HG03095 (cell line): ENCODE measurements around the gene FAM32A.
"Not testable (repeated sequence)": the region's sequence is repeated elsewhere in the genome, so short reads cannot be mapped to it uniquely, and the experiment has no call there.

Experiments used
- ATAC-seq: cut with Tn5 transposase; IDR thresholded peaks from one replicate; pipeline ENCODE4 v1.9.1; 2021; ENCODE audit warnings: moderate library complexity; ENCODE audit not compliant: unreplicated experiment

FAM32A gene

DNA sequence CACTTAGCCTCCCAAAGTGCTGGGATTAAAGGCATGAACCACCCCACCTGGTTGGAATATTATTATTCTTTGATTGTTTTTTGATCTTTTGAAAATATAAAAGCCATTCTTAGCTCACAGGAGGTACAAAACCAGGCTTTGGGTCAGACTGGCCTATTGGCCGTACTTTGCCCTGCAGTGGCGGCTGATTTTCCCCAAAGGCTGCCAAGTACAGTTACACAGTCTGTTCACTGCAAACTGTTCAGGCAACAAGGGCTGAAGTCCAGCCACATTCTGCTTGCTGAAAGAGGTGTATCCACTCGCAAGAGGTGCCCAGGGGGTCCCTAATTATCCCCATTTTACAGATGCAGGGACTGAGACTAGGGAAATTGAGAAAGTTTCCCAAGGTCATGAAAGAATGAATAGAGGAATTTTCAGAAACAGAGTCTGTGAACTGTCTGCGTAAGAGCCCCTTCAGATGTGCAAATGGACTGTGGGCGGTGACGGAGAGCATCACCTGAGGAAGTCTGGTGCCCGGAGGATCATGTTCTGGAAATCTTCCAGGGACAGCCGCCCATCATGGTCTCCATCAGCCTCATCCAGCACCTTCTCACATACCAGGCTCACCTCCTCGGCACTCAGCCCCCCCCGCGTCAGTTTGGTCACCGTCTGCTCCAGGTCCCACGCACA, 20.9 kb upstream of the FAM32A start:
- ATAC-seq = no peak

- ATAC-seq = no peak
Observed at GRCh38 chr19:16166417-16166816, 18.8 kb upstream of the FAM32A start.

DNA sequence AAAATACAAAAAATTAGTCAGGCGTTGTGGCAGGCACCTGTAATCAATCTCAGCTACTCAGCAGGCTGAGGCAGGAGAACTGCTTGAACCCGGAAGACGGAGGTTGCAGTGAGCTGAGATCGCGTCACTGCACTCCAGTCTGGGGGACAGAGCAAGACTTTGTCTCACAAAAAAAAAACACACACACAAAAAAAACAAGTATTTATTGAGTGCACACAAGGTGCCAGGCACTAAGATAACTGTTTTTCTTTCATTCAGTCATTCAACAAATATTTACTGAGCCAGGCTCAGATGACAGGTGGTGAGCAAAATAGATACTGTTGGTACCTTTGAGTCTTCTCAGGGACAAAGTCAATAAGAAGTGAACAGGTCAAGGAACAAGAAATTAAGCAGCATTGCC, 18.2 kb upstream of the FAM32A start:
- ATAC-seq = no peak

DNA sequence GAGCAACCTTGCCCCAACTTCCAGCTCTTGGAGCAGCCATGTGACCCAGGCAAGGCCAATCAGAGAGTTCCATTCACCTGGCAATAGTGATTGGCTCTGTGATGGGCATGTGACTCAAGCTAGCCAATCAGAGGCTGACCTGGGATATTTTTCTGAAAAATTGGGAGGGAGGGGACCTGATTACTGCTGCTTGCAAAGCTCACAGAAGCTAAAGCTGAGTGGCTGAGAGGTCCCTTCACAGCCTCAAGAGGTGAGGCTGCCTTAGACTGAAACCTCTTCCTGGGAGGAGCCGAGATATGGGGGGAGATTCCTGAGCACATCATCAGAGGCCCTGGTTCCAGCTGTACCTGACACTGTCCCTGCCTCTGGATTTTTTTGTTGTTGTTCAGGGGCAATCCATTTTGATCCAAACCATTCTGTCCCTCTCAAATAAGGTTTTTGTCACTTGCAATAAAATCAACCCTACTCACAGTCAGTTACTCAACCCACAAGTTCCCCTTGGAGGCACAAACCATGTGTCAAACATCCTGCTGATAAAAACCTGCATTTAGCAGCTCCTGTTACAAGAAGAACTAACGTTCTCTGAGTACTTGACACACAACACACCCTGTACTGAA, 16.6 kb upstream of the FAM32A start:
- ATAC-seq = no peak

GRCh38 chr19:16170134-16170533, 15.1 kb upstream of the FAM32A start:
- ATAC-seq = no peak

DNA sequence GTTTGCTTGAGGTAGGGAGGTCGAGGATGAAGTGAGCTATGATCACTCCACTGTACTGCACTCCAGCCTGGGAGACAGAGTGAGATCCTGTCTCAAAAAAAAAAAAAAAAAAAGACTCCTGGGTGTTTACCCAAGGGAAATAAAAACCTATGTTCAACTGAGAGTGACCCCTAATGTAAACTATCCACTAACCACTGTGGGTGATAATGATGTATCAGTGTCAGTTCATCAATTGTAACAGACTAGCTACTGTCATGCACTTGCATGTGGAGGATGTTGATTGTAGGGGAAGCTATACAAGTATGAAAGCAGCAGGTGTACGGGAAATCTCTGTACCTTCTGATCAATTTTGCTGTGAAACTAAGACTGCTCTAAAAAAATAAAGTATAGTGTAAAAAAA, 9.3 kb upstream of the FAM32A start:
- no peak for ATAC-seq

DNA sequence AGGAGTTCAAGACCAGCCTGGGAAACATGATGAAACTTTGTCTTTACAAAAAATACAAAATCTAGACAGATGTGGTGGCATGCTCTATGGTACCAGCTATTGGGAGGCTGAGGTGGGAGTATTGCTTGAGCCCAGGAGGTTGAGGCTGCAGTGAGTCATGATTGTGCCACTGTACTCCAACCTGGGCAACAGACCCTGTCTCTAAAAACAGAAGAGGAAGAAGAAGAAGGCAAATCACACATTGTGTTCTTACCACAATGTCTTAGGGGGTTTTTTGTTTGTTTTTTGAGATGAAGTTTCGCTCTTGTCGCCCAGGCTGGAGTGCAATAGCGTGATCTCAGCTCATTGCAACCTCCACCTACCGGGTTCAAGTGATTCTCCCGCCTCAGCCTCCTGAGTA, 6.3 kb upstream of the FAM32A start:
- not testable (repeated sequence) for ATAC-seq

GRCh38 chr19:16180611-16181010, 4.6 kb upstream of the FAM32A start:
- no peak for ATAC-seq

- no peak for ATAC-seq
Observed at GRCh38 chr19:16184665-16185122, 516 bp upstream of the FAM32A start.

GRCh38 chr19:16185768-16186123, 536 bp downstream of the FAM32A start:
- peak; percentile 7 for ATAC-seq

GRCh38 chr19:16188521-16188920, 3.3 kb downstream of the FAM32A start:
- ATAC-seq = no peak

DNA sequence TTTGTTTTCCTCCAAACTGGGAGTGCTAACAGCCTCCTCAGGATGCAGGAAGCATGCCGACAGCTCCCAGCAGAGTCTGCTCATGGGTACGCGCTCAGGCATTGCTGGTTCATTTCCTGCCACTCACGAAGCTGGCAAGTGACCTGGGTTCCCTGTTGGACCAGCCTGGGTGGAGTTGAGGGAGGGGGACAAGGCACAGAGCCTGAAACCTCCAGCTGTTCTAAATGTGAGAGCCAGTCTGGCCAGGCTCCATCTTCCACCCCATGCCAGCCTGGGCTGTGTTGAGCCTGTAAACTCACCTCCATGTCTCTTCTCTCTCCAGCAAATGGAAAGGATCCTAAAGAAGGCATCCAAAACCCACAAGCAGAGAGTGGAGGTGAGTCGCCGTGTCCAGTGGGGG, 5.0 kb downstream of the FAM32A start:
- no peak for ATAC-seq

DNA sequence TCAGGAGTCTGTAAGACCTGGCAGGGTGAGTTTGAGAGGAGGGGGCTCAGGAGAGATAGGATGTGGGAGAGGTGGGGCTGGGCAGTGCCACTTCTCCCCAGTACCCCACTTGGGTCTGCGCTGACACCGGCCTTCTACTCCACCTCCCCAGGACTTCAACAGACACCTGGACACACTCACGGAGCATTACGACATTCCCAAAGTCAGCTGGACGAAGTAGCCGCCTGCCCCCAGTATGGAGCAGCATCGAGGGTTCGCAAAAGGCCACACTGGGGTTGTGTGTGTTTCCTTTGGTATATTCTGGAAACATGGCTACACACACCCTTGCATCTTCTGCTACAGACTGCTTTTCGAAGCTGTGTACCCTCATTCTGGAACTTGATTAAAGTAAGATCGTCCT, 5.5 kb downstream of the FAM32A start:
- ATAC-seq = no peak

DNA sequence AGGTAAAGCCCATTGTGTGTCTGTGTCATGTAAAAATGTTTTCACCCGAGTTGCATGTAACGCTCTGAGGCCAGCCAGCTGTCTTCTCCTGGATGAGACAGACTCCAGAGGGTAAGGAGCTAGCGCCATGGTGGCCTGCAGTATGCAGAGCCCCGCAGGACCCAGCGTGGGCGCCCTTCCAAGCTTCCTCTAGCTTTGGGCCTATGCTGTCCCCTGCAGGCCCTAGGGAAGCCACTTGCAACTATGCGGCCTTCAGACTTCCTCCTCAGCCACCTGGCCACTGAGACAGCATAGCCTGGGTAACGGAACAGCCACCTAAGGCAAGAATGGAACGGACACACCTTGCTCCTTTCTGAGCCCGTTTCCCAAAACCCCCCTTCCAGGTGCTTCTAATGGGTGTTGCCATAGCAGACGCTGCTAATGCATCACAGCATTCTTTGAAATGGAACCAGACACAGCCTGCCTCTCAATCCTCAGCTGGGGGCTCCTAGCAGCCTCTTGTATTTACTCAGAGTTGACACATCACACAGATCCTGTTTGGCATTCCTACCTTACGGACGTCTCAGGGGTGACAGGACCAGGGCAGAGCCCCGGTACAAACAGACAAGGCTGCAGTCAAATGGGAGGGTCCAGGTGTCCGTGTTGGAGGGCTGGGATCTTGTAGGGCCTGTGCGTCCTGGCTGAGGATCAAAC, 6.2 kb downstream of the FAM32A start:
- ATAC-seq = no peak

DNA sequence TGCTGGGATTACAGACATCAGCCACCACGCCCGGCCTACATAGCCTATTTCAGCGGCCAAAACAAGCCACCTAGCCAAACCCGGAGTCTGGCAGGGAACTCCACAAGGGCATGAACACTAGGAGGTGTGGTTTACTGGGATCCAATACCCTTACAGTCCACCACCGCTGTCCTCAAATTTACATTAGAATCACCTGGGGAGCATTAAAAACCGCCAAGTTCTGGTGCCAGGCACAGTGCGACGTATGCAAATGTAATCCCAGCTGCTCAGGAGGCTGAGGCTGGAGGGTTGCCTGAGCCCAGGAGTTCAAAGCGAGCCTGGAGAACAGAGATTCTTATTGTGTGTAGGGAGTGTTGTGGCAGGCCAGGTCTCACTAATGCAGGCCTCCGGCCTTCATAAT, 8.3 kb downstream of the FAM32A start:
- ATAC-seq = no peak

DNA sequence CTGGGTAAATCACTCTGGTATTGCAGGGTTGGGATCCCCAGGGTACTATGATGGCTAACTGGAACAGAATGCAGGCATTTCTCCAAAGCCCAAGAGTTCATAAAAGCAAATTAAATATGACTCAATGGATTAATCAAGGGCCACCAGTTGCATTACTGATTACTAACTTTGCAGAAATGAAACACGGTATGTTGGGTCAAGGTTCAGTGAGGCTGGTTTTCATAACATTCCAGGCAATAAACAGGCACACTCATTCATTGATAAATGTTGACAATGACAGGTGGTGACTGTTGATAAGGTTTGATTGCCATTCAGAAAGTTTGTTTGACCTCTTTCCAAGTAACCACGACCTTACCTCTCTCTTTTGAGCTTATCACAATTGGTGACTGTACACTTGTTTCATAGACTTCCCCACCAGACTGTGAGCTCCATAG, 12.0 kb downstream of the FAM32A start:
- no peak for ATAC-seq

DNA sequence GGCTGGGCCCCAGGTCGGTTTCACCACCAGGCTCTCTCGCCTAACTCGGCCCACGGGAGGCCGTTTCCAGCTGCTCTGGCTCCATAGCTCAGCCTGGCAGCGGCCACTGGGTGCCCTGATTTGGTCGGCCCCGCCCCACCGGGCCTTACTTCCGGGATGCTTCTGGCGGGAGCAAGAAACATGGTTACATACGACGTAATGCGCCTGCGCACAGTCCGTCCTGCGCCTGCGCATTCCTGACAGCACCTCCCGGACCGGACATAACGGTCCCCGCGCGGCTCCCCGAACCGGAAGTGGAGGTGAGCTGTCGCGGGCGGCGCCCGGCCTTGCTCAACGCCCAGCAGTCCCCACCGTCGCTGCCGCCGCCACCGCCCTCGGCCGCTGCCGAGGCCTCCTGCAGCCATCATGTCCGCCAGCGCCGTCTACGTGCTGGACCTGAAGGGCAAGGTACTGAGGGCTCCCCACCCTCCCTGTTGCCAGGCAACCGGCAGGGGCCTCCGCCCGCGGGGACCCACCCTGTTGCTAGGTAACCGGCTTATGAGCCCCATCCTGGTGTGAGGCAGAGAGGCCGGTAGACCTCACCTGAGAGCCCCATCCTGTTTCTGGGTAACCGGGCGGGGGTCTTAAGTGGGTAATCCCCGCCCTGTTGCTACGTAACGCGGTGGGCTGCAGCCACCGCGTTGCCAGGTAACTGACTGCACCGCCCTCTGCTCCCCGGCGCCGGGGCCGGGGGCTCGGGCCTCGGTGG, 12.6 kb downstream of the FAM32A start, which contains the start of gene AP1M1:
AP1M1 (plus strand) TSS at position 290 of the 748 bp plus-strand sequence; CDS start at position 406, 116 bp downstream.
- ATAC-seq = peak; percentile 77

DNA sequence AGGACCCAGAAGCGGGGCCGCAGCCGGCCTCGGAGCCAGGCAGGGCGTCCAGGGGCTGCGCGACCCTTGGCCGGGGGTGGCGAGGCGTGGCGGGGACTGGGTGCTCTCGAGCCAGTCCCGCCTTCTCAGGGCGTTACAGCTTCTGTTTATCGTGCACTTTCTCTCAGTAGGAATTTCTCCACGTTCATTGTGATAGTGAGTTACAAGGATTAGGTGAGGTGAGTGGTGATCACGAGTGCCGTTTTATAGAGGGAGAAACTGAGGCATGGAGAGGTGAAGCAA, 13.1 kb downstream of the FAM32A start:
- ATAC-seq = no peak

DNA sequence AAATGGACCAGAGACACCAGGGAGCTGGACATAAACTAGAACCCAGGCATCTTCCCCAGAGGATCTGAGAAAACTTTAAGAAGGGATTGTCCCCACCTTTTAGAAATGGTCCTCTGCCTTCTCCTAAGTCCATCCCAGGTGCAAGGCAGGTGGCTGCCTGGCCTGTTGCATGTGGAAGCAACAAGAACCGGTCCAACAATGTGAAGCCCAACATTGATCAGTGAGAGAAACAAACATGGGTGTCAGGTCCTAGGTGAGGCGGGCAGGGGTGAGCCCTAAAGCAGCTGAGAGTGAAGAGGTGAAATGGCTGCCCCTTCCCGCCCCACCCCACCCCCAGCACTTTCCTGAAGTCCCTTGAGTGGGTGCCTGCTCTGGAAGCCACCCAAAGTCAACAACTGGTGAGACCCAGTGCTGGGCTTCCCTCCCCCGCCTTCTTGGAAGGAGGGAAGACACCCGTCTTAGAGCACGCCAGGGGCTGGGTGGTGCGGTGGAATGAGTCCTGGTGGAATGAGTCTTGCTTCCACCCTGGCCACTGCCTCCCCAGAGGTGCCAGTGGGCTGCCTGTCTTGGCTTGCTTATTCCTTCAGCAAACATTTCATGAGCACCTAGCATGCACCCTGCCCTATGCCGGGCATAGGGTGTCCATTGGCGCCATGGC, 14.2 kb downstream of the FAM32A start:
- no peak for ATAC-seq

DNA sequence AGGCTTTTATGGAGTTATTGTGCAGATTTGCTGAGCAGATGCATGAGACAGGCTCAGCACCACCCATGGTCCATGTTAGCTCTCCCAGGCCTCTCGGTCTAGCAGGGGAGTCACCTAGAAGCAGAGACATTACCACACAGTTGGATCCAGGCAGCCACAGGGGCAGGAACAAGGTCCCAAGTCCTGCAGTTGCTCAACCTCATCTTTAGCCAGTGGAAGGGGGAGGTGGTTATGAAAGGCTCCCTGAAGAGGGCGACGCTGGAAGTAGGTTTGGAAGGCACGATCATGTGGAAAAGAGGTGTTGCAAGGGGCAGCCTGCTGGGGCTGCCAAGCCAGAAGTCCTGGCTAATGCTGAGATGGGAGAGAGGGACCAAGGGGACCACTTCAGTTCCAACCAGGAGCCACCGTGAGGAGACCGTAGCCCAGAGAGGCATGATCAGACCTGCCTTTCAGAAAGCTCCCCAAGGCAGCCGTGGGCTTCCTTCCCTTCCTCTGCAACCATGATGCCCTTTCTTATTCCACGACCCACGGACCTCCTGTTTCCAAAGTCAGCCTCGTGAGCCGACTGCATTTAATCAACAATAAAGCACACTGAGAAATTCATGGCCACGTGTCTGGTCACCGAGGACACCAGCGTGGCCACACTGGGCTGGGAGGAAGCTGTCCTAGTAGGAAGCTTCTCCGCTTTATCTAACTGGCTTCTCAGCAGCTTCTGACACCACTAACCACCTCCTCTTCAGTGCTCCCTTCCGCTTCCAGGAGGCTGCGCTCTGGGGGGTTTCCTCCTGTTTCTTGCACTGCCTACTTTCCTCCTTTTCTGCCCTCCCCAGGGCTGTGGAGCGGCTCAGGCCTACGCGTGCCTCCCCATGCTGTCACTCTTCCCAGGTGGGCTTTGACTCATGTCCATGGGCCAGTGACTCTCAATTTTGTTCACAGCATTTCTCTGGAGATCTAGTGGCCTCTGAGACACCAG, 15.1 kb downstream of the FAM32A start:
- ATAC-seq = no peak
